AG09319 (cell line): ENCODE results near the gene F2RL3.

Experiments used
- DNase-seq: peaks from one replicate; pipeline ENCODE4 v3.0.0-alpha.2; 2010; ENCODE audit warnings: low read depth; ENCODE audit errors: extremely low read depth
- TF ChIP-seq, protein P1 (sequence below): IDR thresholded peaks from 2 replicates; pipeline ENCODE4 v1.5.1; 2011; ENCODE audit warnings: low read depth, mild to moderate bottlenecking, inconsistent platforms, low read length, moderate library complexity

F2RL3 gene

DNA sequence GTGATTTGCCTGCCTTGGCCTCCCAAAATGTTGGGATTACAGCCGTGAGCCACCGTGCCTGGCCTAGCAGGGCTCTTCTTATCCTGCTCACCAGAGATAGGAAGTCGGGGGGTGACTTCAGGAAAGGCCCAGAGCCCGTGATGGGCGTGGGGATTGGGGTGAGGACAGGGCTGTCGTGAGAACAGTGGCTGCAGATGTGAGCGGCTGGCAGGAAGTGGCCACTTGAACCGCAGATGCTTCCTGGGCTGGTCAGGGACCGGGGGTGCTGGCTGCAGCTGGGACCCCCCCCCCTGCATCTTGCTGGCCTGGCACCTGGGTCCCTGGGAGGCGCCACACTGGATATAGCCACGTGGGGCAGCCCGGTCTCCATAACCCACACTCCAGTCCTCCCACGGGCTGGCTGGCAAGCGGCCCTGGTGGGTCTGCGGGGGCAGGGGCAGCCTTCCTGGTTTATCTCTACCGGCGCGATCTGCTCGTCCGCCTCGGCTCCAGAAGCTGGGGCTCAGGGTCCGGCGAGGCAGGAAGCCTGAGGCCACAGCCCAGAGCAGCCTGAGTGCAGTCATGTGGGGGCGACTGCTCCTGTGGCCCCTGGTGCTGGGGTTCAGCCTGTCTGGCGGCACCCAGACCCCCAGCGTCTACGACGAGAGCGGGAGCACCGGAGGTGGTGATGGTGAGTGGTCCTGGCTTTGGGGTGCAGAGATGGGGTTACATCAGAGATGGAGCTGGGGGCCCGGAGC is at the start of gene F2RL3:
Gene F2RL3 (plus strand): TSS at position 371 of the 737 bp plus-strand sequence. CDS start 191 bp downstream, at position 562.
- TF ChIP-seq, protein P1, sequence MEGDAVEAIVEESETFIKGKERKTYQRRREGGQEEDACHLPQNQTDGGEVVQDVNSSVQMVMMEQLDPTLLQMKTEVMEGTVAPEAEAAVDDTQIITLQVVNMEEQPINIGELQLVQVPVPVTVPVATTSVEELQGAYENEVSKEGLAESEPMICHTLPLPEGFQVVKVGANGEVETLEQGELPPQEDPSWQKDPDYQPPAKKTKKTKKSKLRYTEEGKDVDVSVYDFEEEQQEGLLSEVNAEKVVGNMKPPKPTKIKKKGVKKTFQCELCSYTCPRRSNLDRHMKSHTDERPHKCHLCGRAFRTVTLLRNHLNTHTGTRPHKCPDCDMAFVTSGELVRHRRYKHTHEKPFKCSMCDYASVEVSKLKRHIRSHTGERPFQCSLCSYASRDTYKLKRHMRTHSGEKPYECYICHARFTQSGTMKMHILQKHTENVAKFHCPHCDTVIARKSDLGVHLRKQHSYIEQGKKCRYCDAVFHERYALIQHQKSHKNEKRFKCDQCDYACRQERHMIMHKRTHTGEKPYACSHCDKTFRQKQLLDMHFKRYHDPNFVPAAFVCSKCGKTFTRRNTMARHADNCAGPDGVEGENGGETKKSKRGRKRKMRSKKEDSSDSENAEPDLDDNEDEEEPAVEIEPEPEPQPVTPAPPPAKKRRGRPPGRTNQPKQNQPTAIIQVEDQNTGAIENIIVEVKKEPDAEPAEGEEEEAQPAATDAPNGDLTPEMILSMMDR: no peak
- DNase-seq: no peak

DNA sequence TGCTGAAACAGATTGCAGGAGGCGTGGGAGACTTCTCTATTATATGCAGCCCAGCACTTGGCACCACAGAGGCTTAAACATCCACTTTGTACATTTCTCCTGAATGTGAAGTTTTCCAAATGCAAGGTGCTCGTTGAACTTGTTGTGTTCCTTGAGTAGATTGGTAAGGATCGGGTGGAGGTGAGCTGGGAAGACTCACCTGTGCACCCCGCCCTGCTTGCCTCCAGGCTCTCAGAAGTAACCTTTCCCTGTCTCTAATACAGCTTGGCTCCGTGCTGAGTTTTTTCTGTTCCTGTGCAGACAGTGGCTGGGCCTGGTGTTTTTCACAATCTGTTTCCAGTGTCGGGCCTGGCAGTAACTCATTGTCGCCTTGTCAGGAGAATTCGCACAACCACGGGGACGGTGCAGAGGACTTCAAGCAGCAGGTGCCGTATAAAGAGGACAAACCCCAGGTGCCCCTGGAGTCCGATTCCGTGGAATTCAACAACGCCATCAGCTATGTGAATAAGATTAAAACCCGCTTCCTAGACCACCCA is 47.3 kb upstream of the F2RL3 start:
- TF ChIP-seq, protein P1: no peak
- DNase-seq: no peak

DNA sequence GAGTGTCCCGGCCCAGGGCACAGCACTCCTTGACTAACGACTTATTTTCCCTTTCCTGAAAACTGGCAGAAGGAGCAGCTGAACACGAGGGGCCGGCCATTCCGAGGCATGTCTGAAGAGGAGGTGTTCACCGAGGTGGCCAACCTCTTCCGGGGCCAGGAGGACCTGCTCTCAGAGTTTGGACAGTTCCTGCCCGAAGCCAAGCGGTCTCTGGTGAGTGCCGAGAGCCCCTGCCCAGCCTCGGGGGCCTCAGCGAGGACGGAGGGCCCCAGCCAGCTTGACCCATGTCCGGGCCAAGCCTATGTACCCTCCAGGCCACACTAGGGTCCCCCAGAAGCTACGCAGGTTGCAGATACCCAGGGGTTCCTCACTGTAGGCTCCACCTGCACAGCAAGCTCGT is 41.9 kb upstream of the F2RL3 start:
- TF ChIP-seq, protein P1: no peak
- DNase-seq: no peak

DNA sequence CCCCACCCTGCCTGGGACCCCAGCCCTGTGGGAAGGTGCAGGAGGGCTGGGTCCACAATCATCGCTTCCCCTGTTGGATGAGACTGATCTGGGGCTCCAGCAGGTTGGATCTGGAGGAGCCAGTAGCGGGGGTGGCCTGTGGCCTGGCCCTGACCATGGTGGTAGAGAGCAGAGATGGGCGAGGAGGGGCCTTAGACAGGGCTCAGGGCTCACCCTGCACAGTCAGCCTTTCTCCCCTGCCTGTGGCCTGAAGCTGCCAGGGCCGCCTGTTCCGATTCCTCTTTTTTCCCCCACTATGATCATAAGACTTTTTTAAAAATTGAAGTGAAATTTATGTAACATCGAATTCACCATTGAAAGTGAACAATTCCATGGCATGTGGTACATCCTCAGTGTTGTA is 41.4 kb upstream of the F2RL3 start:
- TF ChIP-seq, protein P1: no peak
- DNase-seq: no peak

DNA sequence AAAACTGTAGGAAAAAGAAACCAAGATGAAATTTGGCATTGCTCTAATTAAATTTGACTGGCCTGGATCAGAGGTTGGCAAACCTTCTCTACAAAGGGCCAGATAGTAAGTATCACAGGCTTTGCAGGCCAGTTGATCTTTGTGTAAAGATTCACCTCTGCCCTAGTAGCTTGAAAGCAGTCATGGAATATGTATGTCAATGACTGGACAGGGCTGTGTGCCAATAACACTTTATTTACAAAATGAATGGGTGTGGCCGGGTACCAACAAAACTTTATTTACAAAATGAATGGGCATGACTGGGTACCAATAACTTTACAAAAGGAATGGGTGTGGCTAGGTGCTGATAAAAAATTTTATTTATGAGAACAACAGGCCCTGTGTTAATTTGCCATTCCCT is 39.6 kb upstream of the F2RL3 start:
- TF ChIP-seq, protein P1: no peak
- DNase-seq: no peak

DNA sequence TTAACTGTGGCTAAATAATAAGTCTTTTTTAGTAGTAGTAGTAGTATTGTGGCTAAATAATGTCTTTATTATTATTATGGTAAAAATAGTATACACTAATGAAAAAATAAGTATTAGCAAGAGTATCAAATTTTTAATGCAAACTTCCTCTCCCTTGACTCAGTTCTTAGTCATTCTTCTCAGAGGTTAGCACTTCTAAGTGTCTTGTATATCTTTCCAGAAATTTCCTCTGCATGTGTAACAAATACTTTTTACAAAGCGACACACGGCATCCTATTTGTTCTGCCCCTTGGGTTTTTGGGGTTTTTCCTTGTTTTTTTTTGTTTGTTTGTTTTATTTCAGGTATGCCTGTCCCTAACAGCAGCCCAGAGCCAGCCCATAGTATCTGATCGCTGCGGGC is 38.7 kb upstream of the F2RL3 start:
- TF ChIP-seq, protein P1: no peak
- no peak for DNase-seq

DNA sequence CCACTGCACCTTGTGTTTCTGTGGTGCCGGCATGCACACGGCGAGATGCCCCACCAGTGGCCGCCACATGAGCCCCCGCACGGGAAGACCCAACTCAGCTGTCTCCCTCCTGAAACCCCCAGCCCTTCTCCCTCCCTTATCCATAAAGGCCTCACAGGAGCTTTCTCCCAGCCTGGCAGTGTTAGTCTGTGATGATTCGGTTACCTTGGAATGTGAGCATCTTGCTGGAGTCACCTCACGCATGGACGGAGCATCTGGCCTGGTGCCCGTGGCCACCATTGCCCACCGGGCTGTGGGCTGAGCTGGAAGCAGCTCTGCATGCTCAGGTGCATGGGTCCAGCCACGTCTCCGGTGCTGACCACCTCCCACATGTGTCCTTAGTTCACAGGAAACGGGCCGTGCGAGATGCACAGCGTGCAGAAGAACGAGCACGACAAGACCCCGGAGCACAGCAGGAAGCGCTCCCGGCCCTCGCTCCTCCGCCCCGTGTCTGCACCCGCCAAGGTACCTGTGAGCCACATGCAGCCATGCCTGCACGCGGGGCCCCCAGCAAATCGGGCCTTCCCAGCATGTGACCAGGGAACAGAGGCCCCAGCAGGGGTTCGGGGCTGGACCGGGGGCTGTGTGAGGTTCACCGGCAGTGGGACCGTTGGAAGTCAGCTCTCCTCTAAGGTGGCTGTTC is 37.6 kb upstream of the F2RL3 start:
- TF ChIP-seq, protein P1: no peak
- no peak for DNase-seq
